ENCODE measurements around the gene CD300A.
"Not testable (repeated sequence)": the region's sequence is repeated elsewhere in the genome, so short reads cannot be mapped to it uniquely, and the experiment has no call there.

Gene CD300A

GRCh38 chr17:74518413-74518981 is 52.1 kb downstream of the CD300A start:
- DNase-seq (ENCODE audit: low read depth, low spot score), result not testable (repeated sequence)

DNA sequence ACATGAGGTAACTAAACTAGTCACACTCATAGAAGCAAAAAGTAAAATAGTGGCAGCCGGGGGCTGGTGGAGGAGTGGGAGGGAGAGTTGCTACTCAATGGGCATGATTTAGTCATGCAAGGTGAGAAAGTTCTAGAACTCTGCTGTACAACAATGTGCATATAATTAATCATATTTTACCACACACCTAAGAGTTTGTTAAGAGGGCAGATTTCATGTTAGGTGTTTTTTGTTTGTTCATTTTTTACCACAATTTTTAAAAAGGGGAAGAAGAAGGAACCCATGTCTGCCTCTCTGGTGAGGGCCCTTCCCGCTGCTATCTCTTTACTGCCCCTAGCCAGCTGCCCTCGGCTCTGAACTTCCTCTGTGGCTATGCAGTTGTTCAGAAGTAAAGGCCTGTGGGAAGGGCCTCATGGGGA is 53.6 kb downstream of the CD300A start:
- DNase-seq (ENCODE audit: low read depth, low spot score), result no peak

DNA sequence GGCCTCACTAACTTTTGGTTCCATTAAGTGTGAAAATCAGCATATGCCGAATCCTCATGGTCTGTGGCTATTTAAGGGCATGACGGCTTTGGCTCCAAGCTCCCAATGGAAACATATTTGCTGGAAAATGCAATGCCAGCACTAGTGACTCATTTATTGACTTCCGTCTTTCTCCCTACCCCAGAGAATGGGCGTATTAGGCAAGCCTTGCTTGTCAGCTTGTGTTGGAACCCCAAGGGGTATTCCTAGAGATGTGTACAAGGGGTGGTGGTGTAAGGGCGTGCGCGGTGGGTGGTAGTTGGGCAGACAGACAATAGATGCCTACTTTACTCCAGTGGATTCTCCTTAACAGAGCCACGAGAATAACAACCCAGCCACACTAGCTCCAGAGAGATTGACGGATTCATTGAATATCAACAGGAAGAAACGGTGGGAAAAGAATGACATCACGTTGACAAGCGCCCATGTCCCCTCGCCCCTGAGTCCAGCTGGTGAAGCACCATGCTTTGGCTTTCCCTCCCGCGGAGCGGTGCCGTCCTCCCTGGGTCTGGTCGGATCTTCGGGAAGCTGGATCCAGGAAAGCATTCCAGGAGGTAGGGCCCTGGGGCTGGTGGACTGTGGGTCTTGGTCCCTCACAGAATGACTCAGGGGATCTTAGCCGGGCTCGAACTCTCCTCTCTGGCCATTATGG is 54.5 kb downstream of the CD300A start:
- no peak for DNase-seq (ENCODE audit: low read depth, low spot score)

DNA sequence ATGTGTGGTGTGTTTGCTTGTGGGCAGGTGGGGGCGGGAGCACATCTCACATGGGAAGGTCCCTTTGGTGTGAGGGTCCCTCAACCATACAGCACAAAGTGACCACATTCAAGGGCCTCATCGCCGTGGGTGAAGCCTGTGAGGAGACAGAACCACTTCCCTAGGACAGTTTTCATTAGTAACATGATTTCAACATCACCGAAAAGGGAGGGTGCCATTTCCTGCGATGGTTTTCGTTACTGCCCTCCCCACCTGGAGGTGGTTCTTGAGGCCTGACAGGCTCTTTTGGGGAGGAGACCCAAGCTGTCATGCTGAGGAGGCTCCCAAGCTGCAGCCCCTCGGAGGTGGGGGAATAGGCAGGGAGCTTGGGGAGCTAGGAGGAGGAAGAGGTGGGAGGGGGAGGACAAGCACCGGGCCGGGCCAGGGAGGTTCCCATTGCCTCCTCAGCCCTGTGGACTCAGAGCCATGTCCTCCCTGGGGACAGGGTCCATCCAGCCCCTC is 55.3 kb downstream of the CD300A start:
- no peak for DNase-seq (ENCODE audit: low read depth, low spot score)

DNA sequence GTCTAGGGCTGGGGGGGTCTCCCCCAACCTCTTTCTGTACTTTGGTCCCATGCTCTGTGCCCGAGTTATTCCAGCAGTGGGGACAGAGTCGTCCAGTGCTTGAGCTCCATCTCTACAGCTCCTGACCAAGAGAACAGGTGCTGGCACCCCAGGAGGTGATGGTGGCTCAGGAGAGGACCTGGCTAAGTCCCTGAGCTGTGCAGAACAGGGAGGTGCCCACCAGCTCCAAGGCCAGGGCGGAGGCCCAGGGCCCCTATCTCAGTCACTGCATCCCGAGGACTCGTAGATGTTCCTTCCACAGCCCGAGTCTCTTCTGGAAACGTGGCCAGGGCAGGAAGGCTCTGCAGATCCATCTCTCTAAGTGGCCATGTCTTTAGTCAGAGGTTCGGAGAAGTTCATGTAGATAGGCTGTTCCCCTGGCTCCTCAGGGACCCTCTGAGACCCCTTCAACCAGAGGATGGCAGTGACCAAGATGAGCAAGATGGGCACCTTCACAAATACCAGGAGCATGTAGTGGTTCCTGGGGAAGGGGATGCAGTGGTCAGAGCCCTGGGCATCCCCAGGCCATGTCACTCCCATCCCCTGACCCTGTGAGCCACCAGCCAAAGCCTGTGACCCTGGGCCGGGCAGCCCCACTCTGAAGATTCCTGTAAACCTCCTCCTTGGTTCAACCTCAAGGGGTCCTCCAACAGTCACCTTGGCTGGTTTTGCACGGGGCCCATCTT is 56.1 kb downstream of the CD300A start:
- DNase-seq (ENCODE audit: low read depth, low spot score), result no peak

DNA sequence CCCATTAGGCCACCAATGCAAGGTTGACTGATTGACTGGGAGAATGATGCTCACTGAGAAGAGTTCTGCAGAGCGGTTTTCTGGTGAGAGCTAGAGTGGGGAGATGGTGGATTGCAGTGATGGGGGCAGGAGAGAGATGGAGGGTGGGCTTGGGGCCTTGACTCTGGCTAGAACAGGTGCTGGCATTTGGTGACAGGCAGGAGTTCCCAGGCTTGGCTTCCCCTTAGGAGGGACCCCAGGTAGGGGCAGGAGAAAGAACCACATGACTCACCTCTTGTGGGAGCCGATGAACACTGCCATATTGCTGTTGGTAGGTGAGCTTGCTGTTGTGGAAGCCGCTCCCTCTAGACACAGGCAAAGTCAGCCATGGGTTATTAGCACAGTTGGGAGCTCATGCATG is 56.9 kb downstream of the CD300A start:
- no peak for DNase-seq (ENCODE audit: low read depth, low spot score)

GRCh38 chr17:74524653-74525464 is 58.4 kb downstream of the CD300A start:
- DNase-seq (ENCODE audit: low read depth, low spot score), result no peak

- no peak for DNase-seq (ENCODE audit: low read depth, low spot score)
Observed at GRCh38 chr17:74525465-74525725, 59.0 kb downstream of the CD300A start.

- no peak for DNase-seq (ENCODE audit: low read depth, low spot score)
Observed at GRCh38 chr17:74525781-74526288, 59.4 kb downstream of the CD300A start.

- DNase-seq (ENCODE audit: low read depth, low spot score), result no peak
Observed at GRCh38 chr17:74526681-74527080, 60.2 kb downstream of the CD300A start.

DNA sequence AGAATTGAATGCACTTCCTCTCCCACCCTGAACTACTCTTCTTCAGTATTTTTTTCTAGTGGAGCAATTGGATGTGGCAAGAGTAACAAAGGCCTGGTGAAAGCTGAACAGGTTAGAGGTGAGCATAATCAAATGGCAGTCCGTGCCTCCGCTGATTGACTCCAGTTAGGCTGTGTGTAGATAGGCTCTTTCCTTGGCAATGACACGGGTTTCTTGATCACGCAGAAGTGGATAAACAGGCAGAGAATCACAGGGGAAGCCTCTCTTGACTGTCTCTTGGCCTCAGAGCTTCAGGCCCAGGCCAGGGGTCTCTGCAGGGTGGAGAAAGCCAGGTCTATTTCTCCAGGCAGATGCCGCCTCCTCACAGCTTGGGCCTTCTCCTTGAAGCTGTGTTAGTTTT is 60.6 kb downstream of the CD300A start:
- no peak for DNase-seq (ENCODE audit: low read depth, low spot score)

- no peak for DNase-seq (ENCODE audit: low read depth, low spot score)
Observed at GRCh38 chr17:74527756-74528155, 61.3 kb downstream of the CD300A start.

- DNase-seq (ENCODE audit: low read depth, low spot score), result no peak
Observed at GRCh38 chr17:74528491-74529199, 62.2 kb downstream of the CD300A start.

DNA sequence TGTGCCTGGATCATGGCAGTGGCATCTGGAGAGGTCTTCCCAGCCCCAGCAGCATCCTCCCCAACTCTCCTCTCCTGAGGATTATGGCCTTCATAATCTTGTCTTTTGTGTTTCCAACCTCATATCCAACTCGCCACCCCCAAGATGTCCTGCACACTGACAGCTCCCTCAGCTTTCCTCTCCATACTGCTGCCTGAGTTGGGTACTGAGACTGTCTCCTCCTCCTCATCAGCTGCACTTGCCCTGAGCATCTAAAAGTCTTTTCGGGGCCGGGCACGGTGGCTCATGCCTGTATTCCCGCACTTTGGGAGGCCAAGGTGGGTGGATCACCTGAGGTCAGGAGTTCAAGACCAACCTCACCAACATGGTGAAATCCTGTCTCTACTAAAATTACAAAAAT is 62.8 kb downstream of the CD300A start:
- DNase-seq (ENCODE audit: low read depth, low spot score), result no peak

DNA sequence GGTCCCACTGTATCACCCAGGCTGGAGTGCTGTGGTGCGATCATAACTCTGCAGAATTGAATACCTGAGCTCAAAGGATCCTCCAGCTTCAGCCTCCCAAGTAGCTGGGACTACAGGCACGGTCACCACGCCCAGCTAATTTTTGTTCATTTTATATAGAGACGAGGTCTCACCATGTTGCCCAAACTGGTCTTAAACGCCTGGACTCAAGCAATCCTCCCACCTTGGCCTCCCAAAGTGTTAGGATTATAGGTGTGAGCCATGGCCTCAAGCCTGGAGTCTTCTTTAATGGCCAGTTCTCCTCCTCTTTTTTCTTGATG is 64.4 kb downstream of the CD300A start:
- no peak for DNase-seq (ENCODE audit: low read depth, low spot score)

GRCh38 chr17:74531231-74531761 is 64.9 kb downstream of the CD300A start, which contains the start of gene CD300LB:
Gene CD300LB, minus strand, starts transcription at chr17:74531475. Its CDS starts 125 bp downstream, at chr17:74531350.
- no peak for DNase-seq (ENCODE audit: low read depth, low spot score)

- no peak for DNase-seq (ENCODE audit: low read depth, low spot score)
Observed at GRCh38 chr17:74532115-74532514, 65.7 kb downstream of the CD300A start.

All from astrocyte of the hippocampus (primary cell).